ENCODE data around the gene CABCOCO1.

CABCOCO1 gene

GRCh38 chr10:61692447-61693010 lies 29.8 kb downstream of the CABCOCO1 start:
- no peak for TF ChIP-seq EP300 (IDR thresholded peaks at IDR 0.05; ENCODE audit: borderline replicate concordance)
- TF ChIP-seq FOXM1 (IDR thresholded peaks at IDR 0.05; ENCODE audit: borderline replicate concordance, low read depth), result no peak
- TF ChIP-seq ZBTB7A (IDR thresholded peaks at IDR 0.05; ENCODE audit: low read depth), result no peak
- no peak for TF ChIP-seq NFIC (IDR thresholded peaks at IDR 0.05)
- no peak for TF ChIP-seq CREB1 (IDR thresholded peaks at IDR 0.05; ENCODE audit: low read depth)

- no peak for TF ChIP-seq TCF12 (IDR thresholded peaks at IDR 0.05; ENCODE audit: low read depth)
These were observed 36.4 kb downstream of the CABCOCO1 start for GRCh38 chr10:61698968-61699655.

- TF ChIP-seq TAF1 (IDR thresholded peaks at IDR 0.05; ENCODE audit: low read depth), result no peak
- TF ChIP-seq TCF12 (IDR thresholded peaks at IDR 0.05; ENCODE audit: low read depth), result no peak
- no peak for TF ChIP-seq TEAD4 (IDR thresholded peaks at IDR 0.05)
- no peak for TF ChIP-seq YY1 (IDR thresholded peaks at IDR 0.05; ENCODE audit: low read depth)
- TF ChIP-seq MAX (IDR thresholded peaks at IDR 0.05), result no peak
- no peak for TF ChIP-seq FOXM1 (IDR thresholded peaks at IDR 0.05; ENCODE audit: borderline replicate concordance, low read depth)
- TF ChIP-seq EP300 (IDR thresholded peaks at IDR 0.05; ENCODE audit: borderline replicate concordance), result no peak
- no peak for TF ChIP-seq RAD21 (IDR thresholded peaks at IDR 0.05; ENCODE audit: low read depth)
- no peak for TF ChIP-seq REST (IDR thresholded peaks at IDR 0.05; ENCODE audit: low read depth)
- TF ChIP-seq CREB1 (IDR thresholded peaks at IDR 0.05; ENCODE audit: low read depth), result no peak
- no peak for TF ChIP-seq USF1 (IDR thresholded peaks at IDR 0.05)
- TF ChIP-seq CEBPB (IDR thresholded peaks at IDR 0.05), result no peak
- TF ChIP-seq ZBTB7A (IDR thresholded peaks at IDR 0.05; ENCODE audit: low read depth), result no peak
- no peak for TF ChIP-seq NFIC (IDR thresholded peaks at IDR 0.05)
- no peak for TF ChIP-seq EGR1 (IDR thresholded peaks at IDR 0.05)
These were observed 38.5 kb downstream of the CABCOCO1 start for GRCh38 chr10:61701055-61701705.

GRCh38 chr10:61701706-61702105 lies 39.0 kb downstream of the CABCOCO1 start:
- TF ChIP-seq RAD21 (IDR thresholded peaks at IDR 0.05; ENCODE audit: low read depth) (no peak), NFIC (IDR thresholded peaks at IDR 0.05) (no peak), TAF1 (IDR thresholded peaks at IDR 0.05; ENCODE audit: low read depth) (no peak), ZBTB7A (IDR thresholded peaks at IDR 0.05; ENCODE audit: low read depth) (no peak), CEBPB (IDR thresholded peaks at IDR 0.05) (no peak), REST (IDR thresholded peaks at IDR 0.05; ENCODE audit: low read depth) (no peak), MAX (IDR thresholded peaks at IDR 0.05) (no peak)

GRCh38 chr10:61702584-61702983 lies 39.9 kb downstream of the CABCOCO1 start:
- TF ChIP-seq EP300 (IDR thresholded peaks at IDR 0.05; ENCODE audit: borderline replicate concordance) (no peak), NFIC (IDR thresholded peaks at IDR 0.05) (no peak), CEBPB (IDR thresholded peaks at IDR 0.05) (no peak), MAX (IDR thresholded peaks at IDR 0.05) (no peak), TAF1 (IDR thresholded peaks at IDR 0.05; ENCODE audit: low read depth) (no peak), RAD21 (IDR thresholded peaks at IDR 0.05; ENCODE audit: low read depth) (no peak), USF1 (IDR thresholded peaks at IDR 0.05) (no peak), TEAD4 (IDR thresholded peaks at IDR 0.05) (no peak), ZBTB7A (IDR thresholded peaks at IDR 0.05; ENCODE audit: low read depth) (no peak), YY1 (IDR thresholded peaks at IDR 0.05; ENCODE audit: low read depth) (no peak)
